H9 (cell line): Measurements from ENCODE around the gene FAM174C. TPM values are rescaled to one million over a fixed set of nuclear protein-coding genes. Genes with fewer than 3 reads are reported as not detected.

Experiments
- DNase-seq: peaks from one replicate; pipeline ENCODE4 v3.0.0-alpha.2; 2017
- H2AFZ ChIP-seq: one replicate; pipeline ENCODE4 v1.6.1; 2013; ENCODE audit warnings: mild to moderate bottlenecking, low read length, control low read depth, moderate library complexity
- H2AK5ac ChIP-seq: 2 replicates; pipeline ENCODE4 v1.6.1; 2013; ENCODE audit warnings: low read length, control low read depth, mixed read lengths; ENCODE audit not compliant: insufficient read length
- H2BK120ac ChIP-seq: one replicate; pipeline ENCODE4 v1.6.1; 2013; ENCODE audit warnings: low read depth, mild to moderate bottlenecking, low read length, control low read depth, inconsistent platforms; ENCODE audit not compliant: poor library complexity, severe bottlenecking
- H2BK12ac ChIP-seq: 2 replicates; pipeline ENCODE4 v1.6.1; 2013; ENCODE audit warnings: low read length, control low read depth, mixed read lengths, low read depth; ENCODE audit not compliant: insufficient read length
- H2BK15ac ChIP-seq: 2 replicates; pipeline ENCODE4 v1.6.1; 2013; ENCODE audit warnings: low read depth, low read length, control low read depth
- H2BK20ac ChIP-seq: one replicate; pipeline ENCODE4 v1.6.1; 2013; ENCODE audit warnings: low read depth, mild to moderate bottlenecking, low read length, control low read depth, inconsistent platforms; ENCODE audit not compliant: poor library complexity, severe bottlenecking
- H2BK5ac ChIP-seq: 2 replicates; pipeline ENCODE4 v1.6.1; 2013; ENCODE audit warnings: low read length, control low read depth, mixed read lengths; ENCODE audit not compliant: insufficient read length
- H3K14ac ChIP-seq: 2 replicates; pipeline ENCODE4 v1.6.1; 2013; ENCODE audit warnings: low read length, control low read depth; ENCODE audit not compliant: insufficient read depth
- H3K18ac ChIP-seq: 2 replicates; pipeline ENCODE4 v1.6.1; 2013; ENCODE audit warnings: low read depth, mild to moderate bottlenecking, mixed read lengths, low read length, control low read depth; ENCODE audit not compliant: insufficient read length
- H3K23ac ChIP-seq: 2 replicates; pipeline ENCODE4 v1.6.1; 2013; ENCODE audit warnings: low read length, control low read depth, mixed read lengths, low read depth; ENCODE audit not compliant: insufficient read length
- H3K23me2 ChIP-seq: 2 replicates; pipeline ENCODE4 v1.6.1; 2013; ENCODE audit warnings: low read depth, mild to moderate bottlenecking, mixed read lengths, low read length, control low read depth; ENCODE audit not compliant: insufficient read length, poor library complexity, severe bottlenecking
- H3K27ac ChIP-seq: 2 replicates; pipeline ENCODE4 v1.5.1; 2013; ENCODE audit warnings: low read length, control low read depth, mixed read lengths, low read depth; ENCODE audit not compliant: insufficient read length
- H3K27me3 ChIP-seq: 2 replicates; pipeline ENCODE4 v1.6.1; 2013; ENCODE audit warnings: low read length, control low read depth, inconsistent platforms; ENCODE audit not compliant: insufficient read depth
- H3K4ac ChIP-seq: 2 replicates; pipeline ENCODE4 v1.6.1; 2013; ENCODE audit warnings: low read depth, mild to moderate bottlenecking, control low read depth, inconsistent platforms, low read length, moderate library complexity
- H3K4me1 ChIP-seq: 2 replicates; pipeline ENCODE4 v1.6.1; 2013; ENCODE audit warnings: low read length, control low read depth, inconsistent platforms; ENCODE audit not compliant: insufficient read depth
- H3K4me2 ChIP-seq: 2 replicates; pipeline ENCODE4 v1.6.1; 2013; ENCODE audit warnings: low read length, control low read depth, mixed read lengths; ENCODE audit not compliant: insufficient read length, insufficient read depth
- H3K56ac ChIP-seq: 2 replicates; pipeline ENCODE4 v1.6.1; 2013; ENCODE audit warnings: low read depth, mild to moderate bottlenecking, mixed read lengths, low read length, control low read depth; ENCODE audit not compliant: insufficient read length
- H3K79me1 ChIP-seq: 2 replicates; pipeline ENCODE4 v1.6.1; 2013; ENCODE audit warnings: low read depth, mild to moderate bottlenecking, moderate library complexity, low read length, control low read depth, inconsistent platforms; ENCODE audit not compliant: insufficient read depth, poor library complexity, severe bottlenecking
- H3K79me2 ChIP-seq: 2 replicates; pipeline ENCODE4 v1.6.1; 2013; ENCODE audit warnings: low read length, control low read depth, inconsistent platforms; ENCODE audit not compliant: insufficient read depth
- H3K9ac ChIP-seq: 2 replicates; pipeline ENCODE4 v1.6.1; 2013; ENCODE audit warnings: low read length, control low read depth, mixed read lengths; ENCODE audit not compliant: insufficient read length; ENCODE audit errors: extremely low read depth
- H3K9me3 ChIP-seq: one replicate; pipeline ENCODE4 v1.6.1; 2013; ENCODE audit warnings: low read depth, low read length, inconsistent platforms; ENCODE audit not compliant: control insufficient read depth
- H3T11ph ChIP-seq: one replicate; pipeline ENCODE4 v1.6.1; 2013; ENCODE audit warnings: mild to moderate bottlenecking, low read length, control low read depth, inconsistent platforms
- H4K20me1 ChIP-seq: one replicate; pipeline ENCODE4 v1.6.1; 2013; ENCODE audit not compliant: control insufficient read depth, insufficient read length, insufficient read depth
- H4K5ac ChIP-seq: 2 replicates; pipeline ENCODE4 v1.6.1; 2013; ENCODE audit warnings: low read depth, mild to moderate bottlenecking, mixed read lengths, low read length, control low read depth; ENCODE audit not compliant: insufficient read length
- H4K8ac ChIP-seq: replicated peaks from 2 replicates; pipeline ENCODE4 v1.6.1; 2013; ENCODE audit warnings: low read length, control low read depth, mixed read lengths, low read depth; ENCODE audit not compliant: insufficient read length
- H4K91ac ChIP-seq: 2 replicates; pipeline ENCODE4 v1.6.1; 2013; ENCODE audit warnings: low read depth, mild to moderate bottlenecking, moderate library complexity, mixed read lengths, low read length, control low read depth; ENCODE audit not compliant: insufficient read length
- H3K27ac Mint-ChIP-seq, 3 experiments: 2 replicates in 2 of 3; 3 replicates in 1 of 3; pipeline ENCODE4 v1.8.0; 2020 to 2021; ENCODE audit warnings: mixed read lengths in 3 of 3, mild to moderate bottlenecking in 1 of 3, moderate library complexity in 1 of 3
- H3K27me3 Mint-ChIP-seq: 2 replicates; pipeline ENCODE4 v1.8.0; 2021; ENCODE audit warnings: low read depth, mild to moderate bottlenecking, moderate library complexity, mixed read lengths
- H3K36me3 Mint-ChIP-seq, 3 experiments: 2 replicates in 2 of 3; 3 replicates in 1 of 3; pipeline ENCODE4 v1.8.0; 2020 to 2021; ENCODE audit warnings: low read depth in 3 of 3, mixed read lengths in 3 of 3; ENCODE audit not compliant: insufficient read depth in 1 of 3
- H3K4me1 Mint-ChIP-seq, 2 experiments: 2 replicates each; pipeline ENCODE4 v1.8.0; 2020; ENCODE audit warnings: mixed read lengths in 2 of 2
- H3K4me3 Mint-ChIP-seq, 2 experiments: 2 replicates in 1 of 2; 3 replicates in 1 of 2; pipeline ENCODE4 v1.8.0; 2020 to 2021; ENCODE audit warnings: mild to moderate bottlenecking in 2 of 2, mixed read lengths in 2 of 2, moderate library complexity in 1 of 2
- H3K9me3 Mint-ChIP-seq, 2 experiments: 2 replicates in 1 of 2; 3 replicates in 1 of 2; pipeline ENCODE4 v1.8.0; 2020; ENCODE audit warnings: mild to moderate bottlenecking in 2 of 2, mixed read lengths in 2 of 2, moderate library complexity in 1 of 2
- CTCF ChIP-seq: fragments of 200-600 bp; sonication (generic); conservative IDR thresholded peaks from 3 replicates; pipeline ENCODE4 v1.8.0; 2021; ENCODE audit warnings: antibody characterized with exemption, mild to moderate bottlenecking
- WGBS: extraction: QIAGEN DNeasy Blood & Tissue Kit; methylation state at CpG from one replicate; pipeline ENCODE4 v1.1.7; 2013; ENCODE audit warnings: missing lambda C conversion rate, low lambda C conversion rate, mixed read lengths; ENCODE audit not compliant: insufficient read length; ENCODE audit errors: extremely low coverage; 5-methylcytosine and 5-hydroxymethylcytosine counted together
- total RNA-seq: library from RNA; stranded (reverse); gene quantifications from 2 replicates; pipeline ENCODE4 v1.2.1, GENCODE V29; 2021

FAM174C gene
- total RNA-seq, 1 experiment from 2014 or later = 63.0 TPM

GRCh38 chr19:1290703-1291651 lies 15.6 kb downstream of the FAM174C start:
- H3K14ac ChIP-seq = no peak overlapping the region; the same call in 1 of the 2 replicates
- TF ChIP-seq CTCF = no peak
- H4K20me1 ChIP-seq = no peaks in the 10 kb centered on the region
- no peak overlapping the region for H2AFZ ChIP-seq
- no peak overlapping the region for H2BK120ac ChIP-seq
- H3K4me1 Mint-ChIP-seq = peaks cover 0 to 18% of the 10 kb centered on the region in 2 experiments; a peak in 2 of 4 replicates
- H4K5ac ChIP-seq = no peak overlapping the region
- no peak overlapping the region for H2BK12ac ChIP-seq
- no peak overlapping the region for H3K27ac Mint-ChIP-seq
- H3K9me3 Mint-ChIP-seq = no peaks in the 10 kb centered on the region
- H3T11ph ChIP-seq = no peak overlapping the region
- H2BK15ac ChIP-seq = no peak overlapping the region
- no peaks in the 10 kb centered on the region for H3K79me1 ChIP-seq
- H3K9ac ChIP-seq = no peak overlapping the region
- no peak overlapping the region for H3K4ac ChIP-seq
- H4K91ac ChIP-seq = no peak overlapping the region
- no peak overlapping the region for H3K4me2 ChIP-seq
- H2AK5ac ChIP-seq = no peak overlapping the region
- H3K79me2 ChIP-seq = peaks cover 2% of the 10 kb centered on the region; the same call in 1 of the 2 replicates
- no peaks in the 10 kb centered on the region for H3K4me1 ChIP-seq
- no peak overlapping the region for H3K4me3 Mint-ChIP-seq
- H3K9me3 ChIP-seq = no peaks in the 10 kb centered on the region
- H3K36me3 Mint-ChIP-seq = no peaks in the 10 kb centered on the region
- no peak overlapping the region for H3K23ac ChIP-seq
- H3K27ac ChIP-seq = no peak overlapping the region
- H4K8ac ChIP-seq = no peak overlapping the region
- peaks cover 16% of the 10 kb centered on the region for H3K27me3 Mint-ChIP-seq
- H3K56ac ChIP-seq = no peak overlapping the region
- H2BK5ac ChIP-seq = no peak overlapping the region
- WGBS = no CpG with 5 or more reads among the region's 40 CpGs
- no peaks in the 10 kb centered on the region for H3K27me3 ChIP-seq
- H3K23me2 ChIP-seq = peaks cover 4% of the 10 kb centered on the region
- H2BK20ac ChIP-seq = no peak overlapping the region
- H3K18ac ChIP-seq = no peak overlapping the region
- no peak for DNase-seq
